Colonic mucosa (tissue), 4 donors: ENCODE data around the gene TLR1. TPM values are rescaled to one million over a fixed set of nuclear protein-coding genes. Genes with fewer than 3 reads are reported as not detected.
"Not testable (repeated sequence)": the region's sequence is repeated elsewhere in the genome, so short reads cannot be mapped to it uniquely, and the experiment has no call there.

Source experiments
- DNase-seq: peaks from one replicate; pipeline ENCODE4 v3.0.0-alpha.2; 2020
- H3K27ac ChIP-seq: fragments of 200-600 bp; one replicate; pipeline ENCODE4 v1.8.0; 2021
- H3K27me3 ChIP-seq: fragments of 200-600 bp; one replicate; pipeline ENCODE4 v1.8.0; 2021
- H3K36me3 ChIP-seq: fragments of 200-600 bp; one replicate; pipeline ENCODE4 v1.8.0; 2021
- H3K4me1 ChIP-seq: fragments of 200-600 bp; one replicate; pipeline ENCODE4 v1.8.0; 2021; ENCODE audit warnings: mild to moderate bottlenecking
- H3K4me3 ChIP-seq: fragments of 200-600 bp; one replicate; pipeline ENCODE4 v1.8.0; 2021
- H3K9ac ChIP-seq, 2 donors: one replicate each; pipeline ENCODE4 v1.7.0; 2013; ENCODE audit warnings: control low read depth in 2 of 2, low read depth in 2 of 2, low read length in 2 of 2
- H3K9me3 ChIP-seq: fragments of 200-600 bp; one replicate; pipeline ENCODE4 v1.8.0; 2021
- CTCF ChIP-seq: fragments of 200-600 bp; IDR thresholded peaks from one replicate; pipeline ENCODE4 v1.8.0; 2022; ENCODE audit warnings: antibody characterized with exemption, mild to moderate bottlenecking
- intact Hi-C: fragments of 100-400 bp; cut with DNase I; formaldehyde crosslinking; loops from one replicate; pipeline ENCODE4 v1.14.1; 2022
- total RNA-seq, 2 donors: library from RNA; stranded (reverse); fragmentation: NEBNext Ultra II Directional in 1 of 2; extraction: Animal tissue kit (Norgen Biotek cat#: 25700) in 1 of 2; gene quantifications; one replicate each; pipeline ENCODE4 v1.2.1, GENCODE V29; 2021
- donor health status: healthy.
- donor health status: DM: no; HTN: no; CAD: no.
- donor health status: DM: no; HTN: no; CAD: no.

Gene TLR1
- total RNA-seq, 2 donors from 2014 or later, result 1.2 to 4.7 TPM

- no peak overlapping the region for H3K27ac ChIP-seq
- no peak for DNase-seq
- H3K27me3 ChIP-seq, result no peaks in the 10 kb centered on the region
- H3K9me3 ChIP-seq, result no peaks in the 10 kb centered on the region
- H3K9ac ChIP-seq, result no peak overlapping the region
- TF ChIP-seq CTCF, result no peak
- intact Hi-C loops, result no loop called here
- no peak overlapping the region for H3K4me3 ChIP-seq
- H3K36me3 ChIP-seq, result no peaks in the 10 kb centered on the region
- H3K4me1 ChIP-seq, result no peaks in the 10 kb centered on the region
Measured at GRCh38 chr4:38780833-38781484, 23.6 kb downstream of the TLR1 start.

GRCh38 chr4:38779790-38780189 lies 24.8 kb downstream of the TLR1 start:
- intact Hi-C loops, result no loop called here
- TF ChIP-seq CTCF, result no peak
- no peaks in the 10 kb centered on the region for H3K27me3 ChIP-seq
- H3K4me1 ChIP-seq, result no peaks in the 10 kb centered on the region
- no peak for DNase-seq
- H3K36me3 ChIP-seq, result no peaks in the 10 kb centered on the region
- no peak overlapping the region for H3K9ac ChIP-seq
- H3K9me3 ChIP-seq, result no peaks in the 10 kb centered on the region
- H3K4me3 ChIP-seq, result no peak overlapping the region
- H3K27ac ChIP-seq, result no peak overlapping the region

GRCh38 chr4:38777925-38778324 lies 26.7 kb downstream of the TLR1 start:
- H3K9ac ChIP-seq, H3K27me3 ChIP-seq, H3K9me3 ChIP-seq, H3K4me3 ChIP-seq, intact Hi-C loops, H3K4me1 ChIP-seq, H3K36me3 ChIP-seq, H3K27ac ChIP-seq, DNase-seq: not testable (repeated sequence)

- DNase-seq, result no peak
- intact Hi-C loops, result no loop called here
- Histone ChIP-seq H3K27me3 (no peaks in the 10 kb centered on the region), H3K4me3 (no peak overlapping the region), H3K36me3 (no peaks in the 10 kb centered on the region), H3K27ac (no peak overlapping the region), H3K4me1 (no peaks in the 10 kb centered on the region), H3K9me3 (no peaks in the 10 kb centered on the region), H3K9ac (no peak overlapping the region)
- no peak for TF ChIP-seq CTCF
Measured at GRCh38 chr4:38775326-38775725, 29.3 kb downstream of the TLR1 start.

GRCh38 chr4:38774181-38774955 lies 30.2 kb downstream of the TLR1 start:
- H3K27me3 ChIP-seq, result no peaks in the 10 kb centered on the region
- no peaks in the 10 kb centered on the region for H3K36me3 ChIP-seq
- H3K4me3 ChIP-seq, result no peak overlapping the region
- H3K9me3 ChIP-seq, result no peaks in the 10 kb centered on the region
- intact Hi-C loops, result no loop called here
- H3K9ac ChIP-seq, result no peak overlapping the region
- TF ChIP-seq CTCF, result no peak
- H3K27ac ChIP-seq, result no peak overlapping the region
- H3K4me1 ChIP-seq, result no peaks in the 10 kb centered on the region
- no peak for DNase-seq

- DNase-seq, H3K9ac ChIP-seq, H3K4me1 ChIP-seq, H3K36me3 ChIP-seq, H3K27ac ChIP-seq, H3K4me3 ChIP-seq, H3K27me3 ChIP-seq, H3K9me3 ChIP-seq, intact Hi-C loops: not testable (repeated sequence)
Measured at GRCh38 chr4:38770281-38770680, 34.3 kb downstream of the TLR1 start.
